Lung microvascular endothelial cell (primary cell): Measurements from ENCODE around the gene RNF180. TPM values are rescaled to one million over a fixed set of nuclear protein-coding genes. Genes with fewer than 3 reads are reported as not detected.

Experiments
- DNase-seq, 2 donors: peaks; one replicate each; pipeline versions ENCODE4 v3.0.0 to v3.0.0-alpha.2; 2010; ENCODE audit warnings: low read depth in 2 of 2
- total RNA-seq: library from RNA; depleted of rRNA; stranded (reverse); fragments of >200 nt; gene quantifications from 2 replicates; pipeline ENCODE4 v1.2.1, GENCODE V29; 2014

The RNF180 gene
- total RNA-seq, 1 donor from 2014 or later: 1.6 TPM

GRCh38 chr5:64273276-64273675 is 107.6 kb downstream of the RNF180 start:
- DNase-seq: no peak

GRCh38 chr5:64285188-64286130 is 119.8 kb downstream of the RNF180 start:
- DNase-seq: no peak

GRCh38 chr5:64286381-64286780 is 120.7 kb downstream of the RNF180 start:
- DNase-seq: no peak

- DNase-seq: peak; percentile 13 to 18
Observed at GRCh38 chr5:64288496-64288895, 122.9 kb downstream of the RNF180 start.

- no peak for DNase-seq
Observed at GRCh38 chr5:64292611-64293215, 127.1 kb downstream of the RNF180 start.

- no peak for DNase-seq
Observed at GRCh38 chr5:64295101-64295500, 129.5 kb downstream of the RNF180 start.

- no peak for DNase-seq
Observed at GRCh38 chr5:64298586-64298985, 132.9 kb downstream of the RNF180 start.

- DNase-seq: peak in 1 of 2 donors; percentile 50
Observed at GRCh38 chr5:64299805-64300204, 134.2 kb downstream of the RNF180 start.

- no peak for DNase-seq
Observed at GRCh38 chr5:64301566-64301965, 135.9 kb downstream of the RNF180 start.

GRCh38 chr5:64308135-64308534 is 142.5 kb downstream of the RNF180 start:
- DNase-seq: no peak

GRCh38 chr5:64312491-64312890 is 146.8 kb downstream of the RNF180 start:
- no peak for DNase-seq

- no peak for DNase-seq
Observed at GRCh38 chr5:64315778-64316177, 150.1 kb downstream of the RNF180 start.

GRCh38 chr5:64318175-64318574 is 152.5 kb downstream of the RNF180 start:
- DNase-seq: peak in 1 of 2 donors; percentile 2

- DNase-seq: no peak
Observed at GRCh38 chr5:64323591-64323990, 157.9 kb downstream of the RNF180 start.

GRCh38 chr5:64330728-64331231 is 165.1 kb downstream of the RNF180 start:
- no peak for DNase-seq

GRCh38 chr5:64331597-64332277 is 166.1 kb downstream of the RNF180 start:
- DNase-seq: no peak

GRCh38 chr5:64333886-64334285 is 168.2 kb downstream of the RNF180 start:
- no peak for DNase-seq

GRCh38 chr5:64339769-64340168 is 174.1 kb downstream of the RNF180 start:
- DNase-seq: no peak

- DNase-seq: no peak
Observed at GRCh38 chr5:64340293-64340692, 174.7 kb downstream of the RNF180 start.

GRCh38 chr5:64341340-64341739 is 175.7 kb downstream of the RNF180 start:
- no peak for DNase-seq

- no peak for DNase-seq
Observed at GRCh38 chr5:64344501-64344900, 178.9 kb downstream of the RNF180 start.

GRCh38 chr5:64347309-64347708 is 181.7 kb downstream of the RNF180 start:
- DNase-seq: no peak
